Measurements from ENCODE around the gene ST6GAL1.
"Not testable (repeated sequence)": the region's sequence is repeated elsewhere in the genome, so short reads cannot be mapped to it uniquely, and the experiment has no call there.

Gene ST6GAL1

GRCh38 chr3:186946756-186947375 is 16.5 kb downstream of the ST6GAL1 start:
- no peak overlapping the region for H3K4me3 ChIP-seq (ENCODE audit: low read depth, low read length)
- H3K4me1 ChIP-seq = peaks cover 21% of the 10 kb centered on the region
- no peak for TF ChIP-seq CTCF (IDR thresholded peaks at IDR 0.05; ENCODE audit: low read depth, low read length)
- no peaks in the 10 kb centered on the region; the same call in 1 of the 2 replicates for H3K9me3 ChIP-seq
- no peaks in the 10 kb centered on the region for H3K27me3 ChIP-seq
- no peak for DNase-seq
- H3K36me3 ChIP-seq = peaks cover 2% of the 10 kb centered on the region

- Histone ChIP-seq H3K36me3 (no peaks in the 10 kb centered on the region), H3K27me3 (no peaks in the 10 kb centered on the region), H3K9me3 (no peaks in the 10 kb centered on the region), H3K4me3 (ENCODE audit: low read depth, low read length) (no peak overlapping the region), H3K4me1 (peaks cover 21% of the 10 kb centered on the region)
- no peak for DNase-seq
- TF ChIP-seq CTCF (IDR thresholded peaks at IDR 0.05; ENCODE audit: low read depth, low read length) = no peak
These were observed 19.1 kb downstream of the ST6GAL1 start for GRCh38 chr3:186949281-186949982.

GRCh38 chr3:186950402-186951093 is 20.2 kb downstream of the ST6GAL1 start:
- DNase-seq = no peak
- TF ChIP-seq CTCF (IDR thresholded peaks at IDR 0.05; ENCODE audit: low read depth, low read length) = no peak
- Histone ChIP-seq H3K9me3 (no peaks in the 10 kb centered on the region), H3K36me3 (no peaks in the 10 kb centered on the region), H3K27me3 (no peaks in the 10 kb centered on the region), H3K4me3 (ENCODE audit: low read depth, low read length) (no peak overlapping the region), H3K4me1 (peaks cover 21% of the 10 kb centered on the region)

- no peak for TF ChIP-seq CTCF (IDR thresholded peaks at IDR 0.05; ENCODE audit: low read depth, low read length)
- H3K4me1 ChIP-seq = peaks cover 15% of the 10 kb centered on the region
- H3K36me3 ChIP-seq = no peaks in the 10 kb centered on the region
- DNase-seq = no peak
- H3K27me3 ChIP-seq = no peaks in the 10 kb centered on the region
- H3K4me3 ChIP-seq (ENCODE audit: low read depth, low read length) = no peak overlapping the region
- no peaks in the 10 kb centered on the region for H3K9me3 ChIP-seq
These were observed 21.6 kb downstream of the ST6GAL1 start for GRCh38 chr3:186951640-186952552.

GRCh38 chr3:186953011-186953487 is 22.7 kb downstream of the ST6GAL1 start:
- no peaks in the 10 kb centered on the region for H3K27me3 ChIP-seq
- no peaks in the 10 kb centered on the region for H3K9me3 ChIP-seq
- H3K4me3 ChIP-seq (ENCODE audit: low read depth, low read length) = no peak overlapping the region
- DNase-seq = no peak
- no peak for TF ChIP-seq CTCF (IDR thresholded peaks at IDR 0.05; ENCODE audit: low read depth, low read length)
- peaks cover 6% of the 10 kb centered on the region for H3K4me1 ChIP-seq
- H3K36me3 ChIP-seq = no peaks in the 10 kb centered on the region

- not testable (repeated sequence) for H3K9me3 ChIP-seq; H3K4me3 ChIP-seq (ENCODE audit: low read depth, low read length); H3K36me3 ChIP-seq; H3K4me1 ChIP-seq; DNase-seq; H3K27me3 ChIP-seq
These were observed 23.8 kb downstream of the ST6GAL1 start for GRCh38 chr3:186953992-186954699.

Measured in BE2C (cell line).